PC-3 (cell line): Measurements from ENCODE around the gene PSMD3.

Experiments used
- CTCF ChIP-seq: fragments of 300-600 bp; sonication (generic); conservative IDR thresholded peaks from 2 replicates; pipeline ENCODE4 v1.5.1; 2017; ENCODE audit warnings: antibody characterized with exemption, low read depth, mild to moderate bottlenecking, low read length
- EZH2 ChIP-seq: fragments of 300-600 bp; sonication (generic); IDR thresholded peaks from one replicate; pipeline ENCODE4 v1.6.1; 2017; ENCODE audit warnings: antibody characterized with exemption, mild to moderate bottlenecking, low read length; ENCODE audit not compliant: unreplicated experiment

GRCh38 chr17:39966771-39967170 is 13.8 kb upstream of the PSMD3 start:
- no peak for TF ChIP-seq CTCF
- no peak for TF ChIP-seq EZH2
